HFFc6 (cell line): Measurements from ENCODE around the gene JMJD4. TPM values are rescaled to one million over a fixed set of nuclear protein-coding genes. Genes with fewer than 3 reads are reported as not detected.

ENCODE experiments used
- DNase-seq: peaks from one replicate; pipeline ENCODE4 v3.0.0-alpha.2; 2018
- H3K27ac Mint-ChIP-seq: 2 replicates; pipeline ENCODE4 v1.8.0; 2020; ENCODE audit warnings: mild to moderate bottlenecking, mixed read lengths
- H3K27me3 Mint-ChIP-seq: 2 replicates; pipeline ENCODE4 v1.8.0; 2021; ENCODE audit warnings: mild to moderate bottlenecking, moderate library complexity, mixed read lengths; ENCODE audit not compliant: insufficient read depth
- H3K36me3 Mint-ChIP-seq: 2 replicates; pipeline ENCODE4 v1.8.0; 2021; ENCODE audit warnings: low read depth, mixed read lengths
- H3K4me1 Mint-ChIP-seq: 2 replicates; pipeline ENCODE4 v1.8.0; 2020; ENCODE audit warnings: low read depth, mixed read lengths
- H3K4me3 Mint-ChIP-seq: 2 replicates; pipeline ENCODE4 v1.8.0; 2020; ENCODE audit warnings: mild to moderate bottlenecking, moderate library complexity, mixed read lengths
- H3K9me3 Mint-ChIP-seq: 2 replicates; pipeline ENCODE4 v1.8.0; 2020; ENCODE audit warnings: mild to moderate bottlenecking, mixed read lengths
- total RNA-seq, 6 experiments: library from RNA; stranded (reverse); fragmentation: NEBNext Ultra II Directional; extraction: Animal tissue kit (Norgen Biotek cat#: 25700); gene quantifications; 2 replicates in 1 of 6; 3 replicates in 5 of 6; pipeline ENCODE4 v1.2.3, GENCODE V29; 2021
- TF ChIP-seq, protein P1 (sequence below): fragments of 200-600 bp; sonication (generic); IDR thresholded peaks from 2 replicates; pipeline ENCODE4 v1.5.0; 2021; ENCODE audit warnings: antibody characterized with exemption, mild to moderate bottlenecking

JMJD4 gene
- total RNA-seq, 6 experiments from 2014 or later = 20.2 to 23.1 (median 21.5) TPM

GRCh38 chr1:227771326-227771725 lies 36.2 kb upstream of the JMJD4 start:
- peaks cover 2% of the 10 kb centered on the region; the same call in 1 of the 2 replicates for H3K27me3 Mint-ChIP-seq
- TF ChIP-seq, protein P1, sequence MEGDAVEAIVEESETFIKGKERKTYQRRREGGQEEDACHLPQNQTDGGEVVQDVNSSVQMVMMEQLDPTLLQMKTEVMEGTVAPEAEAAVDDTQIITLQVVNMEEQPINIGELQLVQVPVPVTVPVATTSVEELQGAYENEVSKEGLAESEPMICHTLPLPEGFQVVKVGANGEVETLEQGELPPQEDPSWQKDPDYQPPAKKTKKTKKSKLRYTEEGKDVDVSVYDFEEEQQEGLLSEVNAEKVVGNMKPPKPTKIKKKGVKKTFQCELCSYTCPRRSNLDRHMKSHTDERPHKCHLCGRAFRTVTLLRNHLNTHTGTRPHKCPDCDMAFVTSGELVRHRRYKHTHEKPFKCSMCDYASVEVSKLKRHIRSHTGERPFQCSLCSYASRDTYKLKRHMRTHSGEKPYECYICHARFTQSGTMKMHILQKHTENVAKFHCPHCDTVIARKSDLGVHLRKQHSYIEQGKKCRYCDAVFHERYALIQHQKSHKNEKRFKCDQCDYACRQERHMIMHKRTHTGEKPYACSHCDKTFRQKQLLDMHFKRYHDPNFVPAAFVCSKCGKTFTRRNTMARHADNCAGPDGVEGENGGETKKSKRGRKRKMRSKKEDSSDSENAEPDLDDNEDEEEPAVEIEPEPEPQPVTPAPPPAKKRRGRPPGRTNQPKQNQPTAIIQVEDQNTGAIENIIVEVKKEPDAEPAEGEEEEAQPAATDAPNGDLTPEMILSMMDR = no peak
- no peaks in the 10 kb centered on the region for H3K9me3 Mint-ChIP-seq
- H3K4me3 Mint-ChIP-seq = no peak overlapping the region
- H3K36me3 Mint-ChIP-seq = peaks cover 23% of the 10 kb centered on the region
- peaks cover 30% of the 10 kb centered on the region for H3K4me1 Mint-ChIP-seq
- DNase-seq = no peak
- H3K27ac Mint-ChIP-seq = no peak overlapping the region

DNA sequence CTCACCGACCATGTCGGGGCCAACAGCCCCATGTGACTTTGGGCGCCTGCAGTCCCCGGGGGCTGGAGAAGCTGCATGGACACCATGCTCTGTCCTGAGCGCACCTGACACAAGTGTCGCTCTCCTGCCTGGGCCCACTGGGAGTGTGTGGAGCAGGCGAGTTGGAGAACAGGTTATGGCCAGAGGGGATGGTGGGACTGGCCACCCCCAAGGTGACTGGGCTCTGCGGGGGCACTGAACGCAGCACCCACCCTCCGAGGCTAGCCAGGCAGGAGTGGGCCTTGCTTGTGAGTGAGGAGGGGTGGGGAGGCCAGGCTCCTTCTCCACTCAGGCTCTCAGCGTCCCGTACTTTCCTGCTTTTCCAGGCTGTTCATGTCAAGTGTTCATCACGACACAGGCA lies 35.7 kb upstream of the JMJD4 start:
- Mint-ChIP-seq H3K9me3 (no peaks in the 10 kb centered on the region), H3K36me3 (peaks cover 23% of the 10 kb centered on the region), H3K27me3 (peaks cover 2% of the 10 kb centered on the region; the same call in 1 of the 2 replicates), H3K4me3 (no peak overlapping the region), H3K27ac (no peak overlapping the region), H3K4me1 (peaks cover 30% of the 10 kb centered on the region)
- TF ChIP-seq, protein P1 = no peak
- DNase-seq = no peak

- Mint-ChIP-seq H3K27me3 (peaks cover 2% of the 10 kb centered on the region; the same call in 1 of the 2 replicates), H3K4me3 (no peak overlapping the region), H3K36me3 (peaks cover 23% of the 10 kb centered on the region)
Measured at GRCh38 chr1:227769936-227770494, 34.9 kb upstream of the JMJD4 start.

GRCh38 chr1:227769047-227769935 lies 34.2 kb upstream of the JMJD4 start:
- Mint-ChIP-seq H3K27ac (no peak overlapping the region), H3K27me3 (peaks cover 2% of the 10 kb centered on the region; the same call in 1 of the 2 replicates), H3K4me1 (peaks cover 24% of the 10 kb centered on the region), H3K4me3 (no peak overlapping the region), H3K36me3 (peaks cover 25% of the 10 kb centered on the region), H3K9me3 (no peaks in the 10 kb centered on the region)
- no peak for DNase-seq
- TF ChIP-seq, protein P1 = no peak

More at GRCh38 chr1:227769936-227770494, 34.9 kb upstream of the JMJD4 start:
- no peak overlapping the region for H3K27ac Mint-ChIP-seq
- H3K9me3 Mint-ChIP-seq = no peaks in the 10 kb centered on the region
- H3K4me1 Mint-ChIP-seq = peaks cover 24% of the 10 kb centered on the region
- DNase-seq = no peak
- TF ChIP-seq, protein P1 = no peak

DNA sequence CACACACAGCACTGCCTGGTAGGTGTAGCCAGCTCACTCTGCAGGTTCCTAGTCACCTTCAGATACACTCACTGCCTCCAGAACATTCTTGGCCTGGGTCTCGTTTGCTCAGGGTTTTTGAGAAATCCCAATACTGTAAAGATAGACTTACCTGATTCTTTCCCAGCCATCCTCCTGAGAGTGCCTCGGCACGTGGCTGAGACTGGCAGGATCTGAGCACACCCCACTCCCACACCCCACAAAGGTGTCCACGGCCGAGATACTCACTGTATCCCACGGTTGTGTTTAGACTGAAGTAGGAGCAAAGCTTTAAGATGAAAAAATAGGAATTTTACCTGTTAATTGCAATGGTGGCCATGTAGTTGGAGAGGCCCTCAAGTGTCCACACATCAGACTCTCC lies 33.5 kb upstream of the JMJD4 start:
- H3K4me3 Mint-ChIP-seq = no peak overlapping the region
- no peak for DNase-seq
- H3K36me3 Mint-ChIP-seq = peaks cover 29% of the 10 kb centered on the region
- H3K4me1 Mint-ChIP-seq = peaks cover 26% of the 10 kb centered on the region
- TF ChIP-seq, protein P1 = no peak
- H3K9me3 Mint-ChIP-seq = no peaks in the 10 kb centered on the region
- H3K27me3 Mint-ChIP-seq = peaks cover 2% of the 10 kb centered on the region; the same call in 1 of the 2 replicates
- H3K27ac Mint-ChIP-seq = no peak overlapping the region
